GM12865 (cell line): ENCODE measurements around the gene SH3BGRL2.

Source experiments
- DNase-seq: peaks from one replicate; pipeline ENCODE4 v3.0.0; 2010; ENCODE audit warnings: low read depth
- H3K4me3 ChIP-seq: 2 replicates; pipeline ENCODE4 v1.5.1; 2011; ENCODE audit warnings: mild to moderate bottlenecking, low read depth, low read length, control low read depth
- TF ChIP-seq, protein P1 (sequence below): IDR thresholded peaks from 2 replicates; pipeline ENCODE4 v1.5.1; 2011; ENCODE audit warnings: low read length, control low read depth, low read depth, inconsistent platforms; ENCODE audit not compliant: insufficient read depth; ENCODE audit errors: missing control alignments

Gene SH3BGRL2

DNA sequence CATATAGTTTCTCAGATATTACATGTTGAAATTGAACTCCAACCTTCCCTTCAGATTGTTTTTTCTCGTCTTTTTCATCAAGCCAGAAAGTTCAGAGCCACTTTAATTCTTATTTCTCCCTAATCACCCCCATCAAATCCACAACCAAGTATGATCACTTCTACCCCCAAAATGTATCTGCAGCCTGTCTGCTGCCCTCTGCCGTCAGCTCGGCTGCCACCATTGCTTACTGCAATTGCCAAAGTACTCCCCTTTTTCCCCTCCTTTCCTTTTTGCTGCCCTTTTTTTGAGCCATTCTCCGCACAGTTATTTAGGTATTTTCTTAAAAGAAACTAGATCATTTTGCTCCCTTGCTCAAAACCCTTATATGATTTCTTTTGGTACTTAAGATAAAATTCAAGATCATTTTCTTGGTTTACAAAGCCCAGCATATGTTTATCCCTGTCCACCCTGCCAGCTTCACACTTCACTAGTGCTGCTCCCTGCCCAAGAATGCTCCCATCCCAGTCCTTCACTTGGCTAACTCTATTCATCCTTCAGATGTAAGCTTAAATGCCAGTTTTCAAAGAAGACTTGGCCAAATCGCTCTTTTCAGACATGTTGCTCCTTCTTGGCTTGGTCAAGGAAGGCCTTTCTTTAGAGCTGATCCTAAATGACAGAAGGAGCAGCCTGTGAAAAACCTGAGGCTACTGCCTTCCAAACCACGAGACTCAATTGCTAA is 63.7 kb downstream of the SH3BGRL2 start:
- H3K4me3 ChIP-seq: no peak overlapping the region
- no peak for DNase-seq
- TF ChIP-seq, protein P1, sequence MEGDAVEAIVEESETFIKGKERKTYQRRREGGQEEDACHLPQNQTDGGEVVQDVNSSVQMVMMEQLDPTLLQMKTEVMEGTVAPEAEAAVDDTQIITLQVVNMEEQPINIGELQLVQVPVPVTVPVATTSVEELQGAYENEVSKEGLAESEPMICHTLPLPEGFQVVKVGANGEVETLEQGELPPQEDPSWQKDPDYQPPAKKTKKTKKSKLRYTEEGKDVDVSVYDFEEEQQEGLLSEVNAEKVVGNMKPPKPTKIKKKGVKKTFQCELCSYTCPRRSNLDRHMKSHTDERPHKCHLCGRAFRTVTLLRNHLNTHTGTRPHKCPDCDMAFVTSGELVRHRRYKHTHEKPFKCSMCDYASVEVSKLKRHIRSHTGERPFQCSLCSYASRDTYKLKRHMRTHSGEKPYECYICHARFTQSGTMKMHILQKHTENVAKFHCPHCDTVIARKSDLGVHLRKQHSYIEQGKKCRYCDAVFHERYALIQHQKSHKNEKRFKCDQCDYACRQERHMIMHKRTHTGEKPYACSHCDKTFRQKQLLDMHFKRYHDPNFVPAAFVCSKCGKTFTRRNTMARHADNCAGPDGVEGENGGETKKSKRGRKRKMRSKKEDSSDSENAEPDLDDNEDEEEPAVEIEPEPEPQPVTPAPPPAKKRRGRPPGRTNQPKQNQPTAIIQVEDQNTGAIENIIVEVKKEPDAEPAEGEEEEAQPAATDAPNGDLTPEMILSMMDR: no peak

DNA sequence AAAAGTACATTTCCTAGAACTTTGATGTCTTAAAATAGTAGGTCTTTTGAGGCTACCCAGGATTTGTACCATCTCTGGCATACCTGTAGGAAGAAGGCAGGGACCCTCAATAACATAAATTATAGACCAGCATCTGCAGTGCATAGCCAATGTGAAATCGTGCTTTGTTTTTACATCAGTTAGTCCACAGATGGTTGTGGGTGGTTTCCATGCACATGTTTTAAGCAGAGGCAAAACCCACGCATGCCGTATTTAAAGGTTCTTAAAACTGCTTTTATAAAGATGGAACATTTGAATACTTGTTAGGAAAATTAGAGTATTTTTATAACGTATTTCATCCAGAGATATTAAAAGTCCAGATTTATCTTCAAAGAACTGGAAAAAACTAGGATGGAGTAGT is 66.3 kb downstream of the SH3BGRL2 start:
- H3K4me3 ChIP-seq: no peak overlapping the region
- peak; percentile 24 for DNase-seq
- TF ChIP-seq, protein P1: no peak

DNA sequence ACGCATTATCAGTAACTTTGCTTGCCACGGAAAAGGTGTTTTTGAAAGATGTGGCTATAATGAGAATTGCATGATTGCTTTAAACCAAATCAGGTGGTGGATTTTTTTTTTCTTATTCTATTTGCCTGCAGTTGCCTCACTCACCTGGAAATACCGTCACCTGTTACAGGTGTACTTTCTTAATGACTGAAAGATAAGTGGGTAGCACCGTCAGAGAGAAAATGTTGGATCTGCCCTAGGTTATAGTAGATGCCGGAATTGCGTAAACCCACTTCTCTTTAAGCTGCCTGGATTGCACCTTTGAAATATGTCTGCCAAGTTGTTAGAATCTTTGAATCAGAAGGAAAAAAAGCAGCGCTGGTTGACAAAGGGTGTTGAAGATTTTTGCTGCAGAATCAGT is 68.5 kb downstream of the SH3BGRL2 start:
- TF ChIP-seq, protein P1: no peak
- DNase-seq: no peak
- H3K4me3 ChIP-seq: no peak overlapping the region

DNA sequence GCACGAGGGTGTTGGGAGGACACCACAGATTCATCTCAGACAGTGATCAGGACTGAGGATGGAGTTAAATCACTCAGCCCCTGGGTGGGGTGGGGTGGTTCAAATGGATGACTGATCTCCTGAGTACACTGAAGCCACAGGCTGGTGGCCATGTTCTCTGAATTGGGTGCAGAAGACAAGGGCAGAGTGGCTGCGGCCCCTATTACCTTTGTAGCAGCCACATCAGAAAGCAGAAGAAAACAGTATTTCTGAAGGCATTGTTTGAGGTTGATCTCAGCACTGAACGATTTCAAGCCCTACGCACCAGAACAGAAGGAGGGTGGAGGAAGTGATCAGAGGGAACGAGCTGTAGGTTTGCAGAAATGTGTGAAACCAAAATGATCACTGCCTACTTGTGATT is 71.6 kb downstream of the SH3BGRL2 start:
- TF ChIP-seq, protein P1: no peak
- DNase-seq: no peak
- H3K4me3 ChIP-seq: no peak overlapping the region

DNA sequence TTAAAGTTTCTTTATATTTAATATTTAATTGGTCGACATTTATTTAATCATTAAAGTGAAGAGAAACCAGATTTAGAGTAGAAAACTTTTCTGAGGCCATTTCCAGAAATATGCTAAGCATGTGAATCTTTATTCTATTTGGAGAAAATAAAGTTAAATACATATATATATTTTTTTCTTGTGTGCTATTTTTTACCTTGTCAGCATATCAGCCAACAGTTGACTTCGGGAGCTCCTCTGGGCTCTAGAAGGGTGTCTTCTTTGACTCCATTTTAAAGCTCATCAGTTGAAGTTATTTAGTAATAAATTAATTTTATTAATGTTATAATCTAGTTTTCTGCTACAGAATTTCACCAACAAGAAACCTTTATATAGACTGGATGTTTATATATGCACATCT is 73.1 kb downstream of the SH3BGRL2 start:
- TF ChIP-seq, protein P1: no peak
- no peak overlapping the region for H3K4me3 ChIP-seq
- no peak for DNase-seq

DNA sequence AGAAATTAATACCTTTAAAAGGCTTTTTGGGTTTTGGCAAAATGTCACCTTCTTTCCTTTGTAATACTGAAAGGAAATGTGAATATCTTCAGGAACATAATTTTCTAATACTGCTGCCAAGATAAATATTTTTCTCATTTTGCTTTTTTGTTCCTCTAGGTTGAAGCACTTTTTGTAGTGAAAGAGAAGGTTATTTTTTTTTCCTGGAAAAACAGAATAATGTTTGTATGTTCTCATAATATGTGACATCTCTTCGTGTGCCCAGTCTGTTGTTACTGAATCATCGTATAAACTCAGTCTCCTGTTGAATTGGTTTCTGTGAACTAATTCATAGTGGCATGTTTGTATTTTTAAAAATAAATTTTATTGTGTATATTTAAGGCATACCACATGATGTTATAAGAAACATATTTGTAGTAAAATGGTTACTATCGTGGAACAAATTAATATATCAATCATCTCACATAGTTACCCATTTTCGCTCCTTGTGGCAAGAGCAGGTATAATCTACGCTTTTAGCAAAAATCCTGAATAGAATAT is 74.4 kb downstream of the SH3BGRL2 start:
- TF ChIP-seq, protein P1: no peak
- no peak for DNase-seq
- no peak overlapping the region for H3K4me3 ChIP-seq

DNA sequence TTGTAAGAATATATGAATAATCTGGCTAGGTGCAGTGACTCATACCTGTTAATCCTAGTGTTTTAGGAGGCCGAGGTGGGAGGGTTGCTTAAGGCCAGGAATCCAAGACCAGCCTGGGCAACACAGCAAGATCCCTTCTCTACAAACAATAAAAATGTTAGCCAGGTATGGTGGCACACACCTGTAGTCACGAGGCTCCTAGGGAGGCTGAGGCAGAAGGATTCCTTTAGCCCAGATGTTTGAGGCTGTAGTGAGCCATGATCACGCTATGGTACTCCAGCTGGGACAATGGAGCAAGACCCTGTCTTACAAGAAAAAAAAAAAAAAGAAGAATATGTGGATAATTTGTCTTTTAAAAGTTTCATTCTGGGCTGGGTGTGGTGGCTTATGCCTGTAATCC is 75.4 kb downstream of the SH3BGRL2 start:
- TF ChIP-seq, protein P1: no peak
- no peak overlapping the region for H3K4me3 ChIP-seq

More for the DNA sequence above, 75.4 kb downstream of the SH3BGRL2 start:
- no peak for DNase-seq
